A673 (cell line): Measurements from ENCODE around the gene SMIM12.

ENCODE experiments used
- CTCF ChIP-seq: fragments of 300-800, 200-600 bp; sonication (generic); conservative IDR thresholded peaks from 2 replicates; pipeline ENCODE4 v1.5.1; 2017; ENCODE audit warnings: low read depth, mild to moderate bottlenecking, antibody characterized with exemption, low read length, moderate library complexity, mixed read lengths
- EZH2 ChIP-seq: fragments of 200-600 bp; sonication (generic); IDR thresholded peaks from 2 replicates; pipeline ENCODE4 v1.6.1; 2017; ENCODE audit warnings: borderline replicate concordance, low read depth, mild to moderate bottlenecking, mixed read lengths, antibody characterized with exemption, low read length; ENCODE audit not compliant: poor library complexity, severe bottlenecking

- no peak for TF ChIP-seq CTCF
- TF ChIP-seq EZH2: no peak
These were observed 42.4 kb upstream of the SMIM12 start for GRCh38 chr1:34901919-34902318.
